Loucy (cell line): ENCODE results near the gene PDK4.

Experiments used
- H2AFZ ChIP-seq: fragments of 200-600 bp; sonication (generic); 2 replicates; pipeline ENCODE4 v1.6.0; 2016; ENCODE audit warnings: antibody characterized with exemption, mild to moderate bottlenecking, low read length, moderate library complexity
- H3F3A ChIP-seq: fragments of 200-600 bp; 2 replicates; pipeline ENCODE4 v1.6.0; 2016; ENCODE audit warnings: antibody characterized with exemption, low read depth, mild to moderate bottlenecking
- H3K27me3 ChIP-seq: fragments of 200-600 bp; sonication (generic); 2 replicates; pipeline ENCODE4 v1.6.1; 2014; ENCODE audit warnings: low read length, mild to moderate bottlenecking; ENCODE audit not compliant: insufficient read depth, poor library complexity, severe bottlenecking
- H3K36me3 ChIP-seq: fragments of 200-600 bp; sonication (generic); 2 replicates; pipeline ENCODE4 v1.6.1; 2016; ENCODE audit warnings: low read length; ENCODE audit not compliant: insufficient read depth
- H3K4me1 ChIP-seq: fragments of 200-600 bp; sonication (generic); 2 replicates; pipeline ENCODE4 v1.5.1; 2014; ENCODE audit warnings: low read length, mild to moderate bottlenecking; ENCODE audit not compliant: insufficient read depth, poor library complexity, severe bottlenecking
- H3K4me2 ChIP-seq: fragments of 200-600 bp; sonication (generic); 2 replicates; pipeline ENCODE4 v1.6.0; 2014; ENCODE audit warnings: antibody characterized with exemption, low read length, low read depth, mild to moderate bottlenecking; ENCODE audit not compliant: poor library complexity, severe bottlenecking
- H3K4me3 ChIP-seq: fragments of 200-600 bp; sonication (generic); 2 replicates; pipeline ENCODE4 v1.5.1; 2014; ENCODE audit warnings: low read length, mild to moderate bottlenecking, mixed read lengths; ENCODE audit not compliant: poor library complexity, severe bottlenecking
- H3K79me2 ChIP-seq: fragments of 200-600 bp; sonication (generic); 2 replicates; pipeline ENCODE4 v1.6.1; 2014; ENCODE audit warnings: low read length; ENCODE audit not compliant: insufficient read depth
- H3K9ac ChIP-seq: fragments of 200-600 bp; sonication (generic); 2 replicates; pipeline ENCODE4 v1.6.0; 2014; ENCODE audit warnings: mild to moderate bottlenecking, low read depth, low read length, moderate library complexity; ENCODE audit not compliant: poor library complexity, severe bottlenecking
- H3K9me2 ChIP-seq: fragments of 200-600 bp; sonication (generic); replicated peaks from 2 replicates; pipeline ENCODE4 v1.6.1; 2016; ENCODE audit warnings: low read depth, low read length, mixed read lengths
- H3K9me3 ChIP-seq: fragments of 200-600 bp; sonication (generic); 2 replicates; pipeline ENCODE4 v1.6.1; 2014; ENCODE audit warnings: mild to moderate bottlenecking, antibody characterized with exemption, low read length, low read depth; ENCODE audit not compliant: insufficient read depth
- H4K20me1 ChIP-seq: fragments of 200-600 bp; sonication (generic); 2 replicates; pipeline ENCODE4 v1.6.0; 2014; ENCODE audit warnings: antibody characterized with exemption, low read length, mild to moderate bottlenecking; ENCODE audit not compliant: insufficient read depth, poor library complexity, severe bottlenecking
- CTCF ChIP-seq: fragments of 200-600 bp; sonication (generic); conservative IDR thresholded peaks from 2 replicates; pipeline ENCODE4 v1.5.1; 2014; ENCODE audit warnings: mild to moderate bottlenecking, antibody characterized with exemption, low read length
- EZH2phosphoT487 ChIP-seq: fragments of 200-600 bp; IDR thresholded peaks from 2 replicates; pipeline ENCODE4 v1.6.1; 2018; ENCODE audit warnings: antibody characterized with exemption, mild to moderate bottlenecking, moderate library complexity, borderline replicate concordance

The PDK4 gene

GRCh38 chr7:95619921-95620320 is 23.6 kb upstream of the PDK4 start:
- no peak overlapping the region for H3K9ac ChIP-seq
- H3K4me1 ChIP-seq, result no peaks in the 10 kb centered on the region
- no peaks in the 10 kb centered on the region for H3K79me2 ChIP-seq
- 0 out of 2 replicates have a peak, but pooled peaks cover 3% of the 10 kb centered on the region for H3K9me2 ChIP-seq
- H3K36me3 ChIP-seq, result no peaks in the 10 kb centered on the region
- H2AFZ ChIP-seq, result no peak overlapping the region
- no peak overlapping the region for H3K4me2 ChIP-seq
- TF ChIP-seq EZH2phosphoT487 (no peak), CTCF (no peak)
- no peaks in the 10 kb centered on the region for H3K27me3 ChIP-seq
- H4K20me1 ChIP-seq, result no peaks in the 10 kb centered on the region
- H3K4me3 ChIP-seq, result no peak overlapping the region
- H3K9me3 ChIP-seq, result no peaks in the 10 kb centered on the region
- H3F3A ChIP-seq, result no peaks in the 10 kb centered on the region

- Histone ChIP-seq H3K4me1 (no peaks in the 10 kb centered on the region), H3K79me2 (no peaks in the 10 kb centered on the region), H3K4me3 (no peak overlapping the region), H3K27me3 (no peaks in the 10 kb centered on the region), H3K36me3 (no peaks in the 10 kb centered on the region), H3K9ac (no peak overlapping the region), H3K9me3 (no peaks in the 10 kb centered on the region), H3F3A (no peaks in the 10 kb centered on the region), H2AFZ (no peak overlapping the region), H4K20me1 (no peaks in the 10 kb centered on the region), H3K9me2 (0 out of 2 replicates have a peak, but pooled peaks cover 3% of the 10 kb centered on the region), H3K4me2 (no peak overlapping the region)
- TF ChIP-seq EZH2phosphoT487, result no peak
- TF ChIP-seq CTCF, result no peak
These were observed 23.2 kb upstream of the PDK4 start for GRCh38 chr7:95619517-95619916.

GRCh38 chr7:95614442-95614940 is 18.2 kb upstream of the PDK4 start:
- H3K9me2 ChIP-seq, result no peaks in the 10 kb centered on the region
- no peak overlapping the region for H3K4me2 ChIP-seq
- no peaks in the 10 kb centered on the region; the same call in 1 of the 2 replicates for H3K9me3 ChIP-seq
- H3K79me2 ChIP-seq, result no peaks in the 10 kb centered on the region
- H3K9ac ChIP-seq, result no peak overlapping the region
- no peaks in the 10 kb centered on the region for H4K20me1 ChIP-seq
- TF ChIP-seq CTCF (no peak), EZH2phosphoT487 (no peak)
- H3K27me3 ChIP-seq, result no peaks in the 10 kb centered on the region
- no peak overlapping the region for H3K4me3 ChIP-seq
- no peaks in the 10 kb centered on the region for H3F3A ChIP-seq
- H2AFZ ChIP-seq, result no peak overlapping the region
- H3K4me1 ChIP-seq, result peaks cover 25% of the 10 kb centered on the region
- no peaks in the 10 kb centered on the region for H3K36me3 ChIP-seq
